Stimulated activated naive CD8-positive, alpha-beta T cell treated with anti-CD3 and anti-CD28 coated beads, Interleukin-15, Interleukin-2, amounts not matched to agents 100 ng/mL and 50 ng/mL, for 24 hours (primary cell): ENCODE results near the gene IGLON5.

ENCODE experiments used
- H3K27ac Mint-ChIP-seq: one replicate; pipeline ENCODE4 v1.8.0; 2021; ENCODE audit warnings: mild to moderate bottlenecking, mixed read lengths
- H3K27me3 Mint-ChIP-seq: one replicate; pipeline ENCODE4 v1.8.0; 2021; ENCODE audit warnings: mixed read lengths
- H3K36me3 Mint-ChIP-seq: one replicate; pipeline ENCODE4 v1.8.0; 2021; ENCODE audit warnings: low read depth, mixed read lengths
- H3K4me1 Mint-ChIP-seq: one replicate; pipeline ENCODE4 v1.8.0; 2021; ENCODE audit warnings: low read depth, mixed read lengths
- H3K4me3 Mint-ChIP-seq: one replicate; pipeline ENCODE4 v1.8.0; 2021; ENCODE audit warnings: mild to moderate bottlenecking, mixed read lengths
- H3K9me3 Mint-ChIP-seq: one replicate; pipeline ENCODE4 v1.8.0; 2021; ENCODE audit warnings: mixed read lengths

IGLON5 gene

GRCh38 chr19:51311351-51312257 is at the start of gene IGLON5:
IGLON5 (plus strand) TSS chr19:51311644; CDS start chr19:51311848, 204 bp downstream.
- Mint-ChIP-seq H3K4me3 (no peak within 1 kb of the TSS), H3K4me1 (peaks cover 4% of the 10 kb centered on the region), H3K36me3 (no peaks in the 10 kb centered on the region), H3K9me3 (peaks cover 13% of the 10 kb centered on the region), H3K27ac (no peak within 1 kb of the TSS), H3K27me3 (peaks cover 60% of the 10 kb centered on the region)

- H3K27me3 Mint-ChIP-seq: peaks cover 28% of the 10 kb centered on the region
- no peak overlapping the region for H3K4me3 Mint-ChIP-seq
- no peaks in the 10 kb centered on the region for H3K36me3 Mint-ChIP-seq
- no peaks in the 10 kb centered on the region for H3K4me1 Mint-ChIP-seq
- no peak overlapping the region for H3K27ac Mint-ChIP-seq
- H3K9me3 Mint-ChIP-seq: no peaks in the 10 kb centered on the region
These were observed 47.6 kb upstream of the IGLON5 start for GRCh38 chr19:51263808-51264207.

- Mint-ChIP-seq H3K27ac (no peak overlapping the region), H3K4me1 (peaks cover 11% of the 10 kb centered on the region), H3K36me3 (no peaks in the 10 kb centered on the region), H3K27me3 (peaks cover 16% of the 10 kb centered on the region), H3K4me3 (no peak overlapping the region), H3K9me3 (no peaks in the 10 kb centered on the region)
These were observed 40.4 kb upstream of the IGLON5 start for GRCh38 chr19:51271067-51271466.

- Mint-ChIP-seq H3K4me3 (no peak overlapping the region), H3K9me3 (no peaks in the 10 kb centered on the region), H3K27me3 (peaks cover 21% of the 10 kb centered on the region), H3K27ac (peak overlapping the region; percentile 14), H3K36me3 (no peaks in the 10 kb centered on the region), H3K4me1 (peaks cover 11% of the 10 kb centered on the region)
These were observed 39.1 kb upstream of the IGLON5 start for GRCh38 chr19:51272183-51272810.

- H3K36me3 Mint-ChIP-seq: no peaks in the 10 kb centered on the region
- no peak overlapping the region for H3K4me3 Mint-ChIP-seq
- no peaks in the 10 kb centered on the region for H3K9me3 Mint-ChIP-seq
- no peak overlapping the region for H3K27ac Mint-ChIP-seq
- peaks cover 31% of the 10 kb centered on the region for H3K27me3 Mint-ChIP-seq
- H3K4me1 Mint-ChIP-seq: peaks cover 11% of the 10 kb centered on the region
These were observed 37.2 kb upstream of the IGLON5 start for GRCh38 chr19:51274049-51274770.

- Mint-ChIP-seq H3K4me3 (no peak overlapping the region), H3K27ac (no peak overlapping the region), H3K36me3 (no peaks in the 10 kb centered on the region), H3K27me3 (peaks cover 36% of the 10 kb centered on the region), H3K4me1 (peaks cover 5% of the 10 kb centered on the region), H3K9me3 (peaks cover 4% of the 10 kb centered on the region)
These were observed 34.3 kb upstream of the IGLON5 start for GRCh38 chr19:51277112-51277511.

- Mint-ChIP-seq H3K4me1 (no peaks in the 10 kb centered on the region), H3K27ac (no peak overlapping the region), H3K4me3 (no peak overlapping the region), H3K27me3 (peaks cover 31% of the 10 kb centered on the region), H3K36me3 (no peaks in the 10 kb centered on the region), H3K9me3 (peaks cover 4% of the 10 kb centered on the region)
These were observed 29.1 kb upstream of the IGLON5 start for GRCh38 chr19:51282335-51282734.

GRCh38 chr19:51285682-51286081 is 25.8 kb upstream of the IGLON5 start:
- no peaks in the 10 kb centered on the region for H3K9me3 Mint-ChIP-seq
- H3K27ac Mint-ChIP-seq: no peak overlapping the region

GRCh38 chr19:51289635-51290034 is 21.8 kb upstream of the IGLON5 start:
- H3K4me1 Mint-ChIP-seq: no peaks in the 10 kb centered on the region
- no peak overlapping the region for H3K4me3 Mint-ChIP-seq
- no peaks in the 10 kb centered on the region for H3K9me3 Mint-ChIP-seq
- no peaks in the 10 kb centered on the region for H3K36me3 Mint-ChIP-seq
- no peak overlapping the region for H3K27ac Mint-ChIP-seq
- peaks cover 9% of the 10 kb centered on the region for H3K27me3 Mint-ChIP-seq

More at GRCh38 chr19:51285682-51286081, 25.8 kb upstream of the IGLON5 start:
- H3K27me3 Mint-ChIP-seq: peaks cover 15% of the 10 kb centered on the region
- H3K4me1 Mint-ChIP-seq: no peaks in the 10 kb centered on the region
- no peaks in the 10 kb centered on the region for H3K36me3 Mint-ChIP-seq
- H3K4me3 Mint-ChIP-seq: no peak overlapping the region

- Mint-ChIP-seq H3K36me3 (no peaks in the 10 kb centered on the region), H3K27ac (no peak overlapping the region)
These were observed 18.5 kb upstream of the IGLON5 start for GRCh38 chr19:51292971-51293370.

GRCh38 chr19:51293571-51294210 is 17.8 kb upstream of the IGLON5 start:
- Mint-ChIP-seq H3K4me1 (no peaks in the 10 kb centered on the region), H3K27ac (no peak overlapping the region), H3K27me3 (peaks cover 9% of the 10 kb centered on the region)

More at GRCh38 chr19:51292971-51293370, 18.5 kb upstream of the IGLON5 start:
- Mint-ChIP-seq H3K9me3 (no peaks in the 10 kb centered on the region), H3K4me1 (no peaks in the 10 kb centered on the region), H3K27me3 (peaks cover 9% of the 10 kb centered on the region), H3K4me3 (no peak overlapping the region)

GRCh38 chr19:51294211-51294976 is 17.1 kb upstream of the IGLON5 start:
- Mint-ChIP-seq H3K4me1 (no peaks in the 10 kb centered on the region), H3K27me3 (peaks cover 9% of the 10 kb centered on the region), H3K27ac (no peak overlapping the region), H3K4me3 (no peak overlapping the region), H3K36me3 (no peaks in the 10 kb centered on the region), H3K9me3 (no peaks in the 10 kb centered on the region)

More at GRCh38 chr19:51293571-51294210, 17.8 kb upstream of the IGLON5 start:
- no peaks in the 10 kb centered on the region for H3K9me3 Mint-ChIP-seq
- H3K36me3 Mint-ChIP-seq: no peaks in the 10 kb centered on the region
- H3K4me3 Mint-ChIP-seq: no peak overlapping the region

GRCh38 chr19:51294977-51295375 is 16.5 kb upstream of the IGLON5 start:
- no peak overlapping the region for H3K27ac Mint-ChIP-seq
- no peak overlapping the region for H3K4me3 Mint-ChIP-seq

More at GRCh38 chr19:51294977-51295375, 16.5 kb upstream of the IGLON5 start:
- no peaks in the 10 kb centered on the region for H3K9me3 Mint-ChIP-seq
- peaks cover 9% of the 10 kb centered on the region for H3K27me3 Mint-ChIP-seq
- H3K36me3 Mint-ChIP-seq: no peaks in the 10 kb centered on the region
- H3K4me1 Mint-ChIP-seq: no peaks in the 10 kb centered on the region
